GM12801 (cell line): ENCODE measurements around the gene TPST2.

Source experiments
- CTCF ChIP-seq: IDR thresholded peaks from one replicate; pipeline ENCODE4 v1.5.1; 2011; ENCODE audit warnings: control low read depth; ENCODE audit not compliant: insufficient read length; ENCODE audit errors: extremely low read depth

Gene TPST2

DNA sequence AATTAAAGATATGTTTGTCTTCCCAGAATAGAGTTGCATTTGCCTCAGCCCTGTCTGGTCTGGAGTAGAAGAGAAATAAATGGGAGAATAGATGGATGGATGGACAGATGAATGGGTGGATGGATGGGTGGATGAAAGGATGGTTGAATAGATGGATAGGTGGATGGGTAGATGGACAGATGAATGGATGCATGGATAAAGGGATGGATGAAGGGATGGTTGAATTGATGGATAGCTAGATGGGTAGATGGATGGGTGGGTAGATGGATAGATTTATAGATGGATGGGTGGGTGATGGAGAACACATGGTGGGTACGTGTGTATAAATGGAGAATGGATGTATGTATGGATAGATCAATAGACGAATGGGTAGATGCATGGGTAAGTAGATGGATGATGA lies 19.4 kb upstream of the TPST2 start:
- TF ChIP-seq CTCF = no peak

DNA sequence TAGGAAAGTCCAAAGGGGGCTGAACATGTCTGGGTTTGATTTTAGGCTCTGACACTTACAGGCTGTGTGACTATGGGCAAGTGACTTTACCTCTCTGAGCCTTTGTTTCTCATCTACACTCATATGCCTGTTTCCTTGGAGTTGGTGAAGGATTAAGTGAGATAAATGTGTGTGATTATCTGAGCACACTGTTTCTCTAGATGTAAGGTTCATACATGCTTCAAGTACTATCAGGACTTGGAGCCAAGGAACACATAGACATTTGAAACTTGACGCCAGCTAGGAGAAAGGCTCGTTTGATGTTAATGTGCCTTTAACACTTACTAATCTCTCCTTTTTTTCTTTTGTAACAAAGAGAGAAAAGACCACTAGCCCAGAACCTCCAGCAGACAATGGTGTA lies 18.2 kb upstream of the TPST2 start:
- no peak for TF ChIP-seq CTCF

GRCh38 chr22:26606611-26607010 lies 16.7 kb upstream of the TPST2 start:
- no peak for TF ChIP-seq CTCF

GRCh38 chr22:26604368-26604767 lies 14.4 kb upstream of the TPST2 start:
- TF ChIP-seq CTCF = no peak

DNA sequence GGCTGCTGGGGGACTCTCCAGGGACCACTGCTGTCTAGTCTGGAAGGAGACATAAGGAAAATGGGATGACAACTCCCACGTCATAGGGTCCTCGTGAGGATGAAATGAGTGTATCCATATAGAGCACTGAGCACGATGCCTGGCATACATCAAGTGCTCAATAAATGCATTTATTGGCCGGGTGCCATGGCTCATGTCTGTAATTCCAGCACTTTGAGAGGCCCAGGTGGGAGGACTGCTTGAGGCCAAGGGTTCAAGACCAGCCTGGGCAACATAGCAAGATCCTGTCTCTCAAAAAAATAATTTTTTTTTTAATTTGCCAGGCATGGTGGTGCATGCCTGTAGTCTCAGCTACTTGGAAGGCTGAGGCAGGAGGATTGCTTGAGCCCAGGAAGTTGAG lies 12.2 kb upstream of the TPST2 start:
- no peak for TF ChIP-seq CTCF

DNA sequence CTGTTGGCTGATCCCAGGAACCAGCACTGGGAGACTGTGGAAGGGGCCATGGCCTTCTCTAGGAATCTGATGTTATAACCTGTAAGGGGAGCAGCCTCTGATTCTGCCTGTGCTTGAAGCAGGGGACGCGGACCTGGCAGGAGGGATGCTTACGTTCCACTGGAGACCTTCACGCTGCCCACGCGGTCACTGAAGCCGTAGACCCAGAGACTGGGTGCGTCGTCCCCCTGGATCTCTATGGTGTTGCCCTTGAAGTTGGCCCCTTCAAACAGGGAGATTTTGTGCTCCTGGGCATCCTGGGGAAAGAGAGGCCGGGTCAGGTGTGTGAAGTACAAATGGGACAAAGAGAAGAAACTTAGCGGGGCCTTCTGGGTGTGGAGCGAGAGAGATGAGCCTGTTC lies 11.8 kb upstream of the TPST2 start:
- TF ChIP-seq CTCF = no peak

GRCh38 chr22:26599505-26599904 lies 9.6 kb upstream of the TPST2 start:
- no peak for TF ChIP-seq CTCF

DNA sequence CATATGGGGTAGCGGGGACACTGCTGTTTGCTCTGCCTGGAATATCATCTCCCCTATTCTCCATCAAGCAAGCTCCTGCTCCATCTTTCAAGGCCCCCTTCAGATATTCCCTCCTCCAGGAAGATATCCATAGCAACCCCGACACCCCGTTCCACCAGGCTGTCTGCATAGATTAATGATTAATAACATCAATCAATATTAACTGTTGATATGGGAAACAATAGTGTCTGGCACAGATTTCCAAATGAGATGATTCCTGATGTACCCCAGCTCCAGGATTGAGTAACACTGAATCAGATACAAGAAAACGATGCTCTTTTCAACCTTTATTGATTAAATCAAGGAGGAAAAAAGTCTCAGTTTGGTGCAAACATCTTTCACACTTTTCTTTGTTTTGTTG lies 7.5 kb upstream of the TPST2 start:
- TF ChIP-seq CTCF = no peak
